NK-92 (cell line): Measurements from ENCODE around the gene OR4S2.

Source experiments
- DNase-seq: peaks from one replicate; lab custom pipeline; 2025; ENCODE audit not compliant: unreplicated experiment; lab: John Stamatoyannopoulos, UW

Gene OR4S2, protein sequence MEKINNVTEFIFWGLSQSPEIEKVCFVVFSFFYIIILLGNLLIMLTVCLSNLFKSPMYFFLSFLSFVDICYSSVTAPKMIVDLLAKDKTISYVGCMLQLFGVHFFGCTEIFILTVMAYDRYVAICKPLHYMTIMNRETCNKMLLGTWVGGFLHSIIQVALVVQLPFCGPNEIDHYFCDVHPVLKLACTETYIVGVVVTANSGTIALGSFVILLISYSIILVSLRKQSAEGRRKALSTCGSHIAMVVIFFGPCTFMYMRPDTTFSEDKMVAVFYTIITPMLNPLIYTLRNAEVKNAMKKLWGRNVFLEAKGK

DNA sequence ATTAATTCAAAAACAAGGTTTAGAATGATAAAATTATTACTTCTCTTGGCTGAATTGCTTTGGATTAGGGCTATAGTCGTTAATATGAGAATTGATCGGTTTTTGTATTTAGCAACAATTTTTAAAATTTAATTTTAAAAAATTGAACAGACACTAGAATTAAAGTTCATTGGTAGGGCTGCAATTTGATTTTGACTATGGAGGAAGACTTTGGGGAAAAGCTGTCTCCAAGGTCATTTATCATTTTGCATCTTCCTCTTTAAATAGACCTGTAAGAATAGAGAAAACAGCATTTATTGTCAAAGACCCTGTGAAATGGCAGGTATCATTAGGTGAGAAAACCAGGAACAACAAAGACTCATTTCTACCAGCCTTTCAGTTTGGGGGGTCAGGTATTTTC is at the start of gene OR4S2:
Gene OR4S2, plus strand, starts transcription at position 301 of the 400 bp plus-strand sequence. CDS start 2,577 bp downstream, outside the sequence.
- no peak for DNase-seq

DNA sequence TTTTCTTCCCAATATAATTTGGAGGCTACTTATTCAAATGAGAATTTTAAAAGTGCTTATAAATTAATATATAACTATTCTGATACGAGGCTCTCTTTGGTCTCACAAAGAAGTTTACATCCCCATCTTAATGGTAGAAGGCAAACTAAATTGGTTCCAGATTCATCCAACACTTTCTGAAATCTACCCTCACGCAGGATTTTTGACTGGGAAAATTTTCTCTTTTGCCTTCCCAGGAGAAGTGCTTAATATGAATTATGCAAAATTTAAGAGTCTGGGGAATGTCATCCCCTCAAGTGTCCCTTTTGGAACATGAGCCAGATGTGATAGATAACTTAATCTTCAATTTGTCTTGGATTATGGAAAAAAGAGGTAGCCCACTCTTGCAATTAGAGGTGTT is 40.6 kb upstream of the OR4S2 start, which contains the start of gene OR4C11:
Gene OR4C11, minus strand, starts transcription at position 101 of the 400 bp plus-strand sequence. CDS start 3,272 bp downstream, outside the sequence.
- no peak for DNase-seq

DNA sequence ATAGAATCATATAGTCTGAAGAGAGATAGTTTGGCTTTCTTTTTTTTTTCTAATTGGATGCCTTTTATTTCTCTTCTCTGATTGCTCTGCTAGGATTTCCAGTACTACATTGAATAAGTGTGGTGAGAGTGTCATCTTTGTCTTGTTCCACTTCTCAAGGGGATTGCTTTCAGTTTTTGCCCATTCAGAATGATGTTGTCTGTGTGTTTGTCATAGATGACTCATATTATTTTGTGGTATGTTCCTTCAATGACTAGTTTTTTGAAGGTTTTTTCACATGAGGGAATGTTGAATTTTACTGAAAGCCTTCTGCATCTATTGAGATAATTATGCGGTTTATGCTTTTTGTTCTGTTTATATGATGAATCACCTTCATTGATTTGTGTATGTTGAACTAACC is 23.6 kb upstream of the OR4S2 start:
- no peak for DNase-seq

DNA sequence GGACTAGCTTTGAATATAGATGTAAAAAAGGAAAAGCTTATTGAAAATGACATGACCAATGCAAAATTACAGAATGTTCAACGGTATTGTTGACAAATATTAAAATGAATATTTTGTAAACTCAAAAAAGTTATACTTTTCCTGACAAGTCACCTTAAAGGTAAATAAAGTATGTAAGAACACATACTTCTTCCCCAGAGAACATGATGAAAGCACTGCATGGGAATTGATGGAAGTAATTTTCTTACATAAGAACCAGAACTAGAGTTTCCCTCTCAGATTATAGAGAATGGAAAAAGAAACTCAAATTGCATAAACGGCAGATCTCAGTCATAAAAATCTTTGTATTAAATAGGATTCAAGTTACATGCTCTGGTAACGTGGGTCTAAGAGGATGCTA is 13.3 kb upstream of the OR4S2 start, which contains the start of gene OR4P4:
Gene OR4P4, plus strand, starts transcription at position 301 of the 400 bp plus-strand sequence.
- no peak for DNase-seq

DNA sequence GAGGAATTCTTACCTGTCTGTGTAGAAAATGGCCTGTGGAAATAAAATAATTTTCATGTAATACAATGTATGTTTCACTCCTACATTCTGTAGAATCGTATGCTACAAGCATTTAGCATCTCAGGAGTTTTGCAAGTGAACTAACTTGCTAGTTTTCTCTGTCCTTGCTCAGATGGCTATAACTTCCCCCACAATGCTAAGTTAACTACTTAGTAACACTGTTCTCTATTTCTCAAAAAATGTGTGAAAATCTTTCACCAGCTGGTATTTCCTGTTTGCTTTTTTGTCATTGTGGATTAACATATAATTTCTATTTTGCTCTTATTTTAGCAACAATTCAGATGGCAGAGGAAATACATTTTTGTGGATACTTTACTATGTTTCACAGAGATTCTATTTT is 4.4 kb downstream of the OR4S2 start:
- DNase-seq: no peak

DNA sequence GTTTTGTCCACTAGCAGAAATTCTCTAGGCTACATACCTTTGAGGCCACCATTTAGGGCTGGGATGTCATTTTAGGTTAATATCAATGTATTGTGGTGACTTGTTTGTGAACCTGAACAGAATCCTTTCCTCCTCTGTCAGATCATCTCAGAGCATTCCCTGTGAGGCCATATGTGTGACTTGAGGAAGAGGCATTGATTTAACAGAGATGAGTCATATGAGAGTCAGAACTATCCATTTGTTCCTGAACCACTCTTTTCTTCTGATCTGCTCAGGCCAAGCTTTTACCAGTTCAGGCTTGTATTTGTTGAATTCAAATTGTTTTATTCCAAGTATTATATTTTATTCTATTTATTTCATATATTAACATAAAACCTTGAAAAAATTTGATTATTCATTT is 7.0 kb downstream of the OR4S2 start:
- DNase-seq: no peak

DNA sequence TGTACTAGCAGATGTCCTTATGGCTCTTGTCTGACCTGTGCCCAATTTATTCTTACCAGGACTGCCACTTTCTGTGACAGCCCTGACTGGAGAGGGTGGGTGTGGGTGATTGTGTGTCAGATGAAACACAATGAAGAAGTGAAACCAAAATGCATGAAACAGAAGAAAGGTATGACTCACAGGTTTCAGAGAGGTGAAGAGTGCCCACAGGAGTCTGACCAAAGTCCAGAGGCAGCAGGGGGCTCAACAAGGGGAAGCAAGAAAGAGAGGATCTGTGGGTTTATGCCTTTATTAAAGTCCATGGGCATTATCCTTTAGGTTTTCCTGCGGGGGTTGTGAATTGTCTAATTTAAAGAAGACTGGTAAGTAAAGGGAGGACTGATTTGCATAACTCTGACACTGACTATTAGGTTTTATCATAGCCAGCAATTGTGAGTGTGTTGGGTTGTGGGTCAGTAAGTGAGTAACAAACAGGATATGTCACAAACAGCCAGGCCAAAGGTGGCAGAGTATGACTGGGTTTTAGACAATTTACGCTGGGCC is 10.0 kb downstream of the OR4S2 start:
- DNase-seq: no peak

DNA sequence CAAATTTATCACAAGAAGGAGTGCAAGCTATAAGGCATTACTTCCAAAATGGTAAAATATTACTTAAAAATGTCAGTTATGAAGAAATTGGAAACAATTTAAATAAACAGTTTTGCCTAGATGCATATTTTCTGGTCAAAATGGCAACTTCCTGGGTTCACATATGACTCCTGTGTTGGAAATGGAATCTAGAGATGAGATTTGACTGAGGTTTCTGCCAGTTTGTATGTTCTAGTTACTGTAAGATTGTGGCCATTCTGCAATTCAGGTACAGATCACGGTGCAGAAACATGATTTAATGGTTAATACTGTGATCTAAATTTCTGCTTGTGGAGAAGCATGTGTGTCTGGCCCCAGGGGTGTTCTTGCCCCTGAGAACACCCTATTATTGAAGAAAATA is 10.5 kb downstream of the OR4S2 start:
- no peak for DNase-seq

DNA sequence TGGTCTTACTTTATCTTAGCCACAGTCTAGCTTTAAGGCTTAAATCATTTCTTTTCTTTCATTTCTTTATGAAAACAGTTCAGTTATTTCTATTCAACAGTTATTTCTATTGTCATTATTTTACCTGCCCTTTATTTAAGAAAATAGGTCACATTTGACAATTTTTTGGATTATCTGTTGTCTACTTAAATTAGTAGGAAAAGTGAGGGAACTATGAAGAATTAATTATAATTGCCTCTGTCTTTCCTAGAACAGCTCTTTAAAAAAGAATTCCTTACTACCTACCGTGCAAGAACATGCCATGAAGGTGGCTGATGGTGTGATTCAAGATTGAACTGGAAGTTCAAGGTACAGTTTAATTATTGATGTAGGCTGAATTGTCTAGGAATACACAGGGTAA is 13.8 kb downstream of the OR4S2 start, which contains the start of gene OR4C6:
Gene OR4C6, plus strand, starts transcription at position 301 of the 400 bp plus-strand sequence. CDS start 2,966 bp downstream, outside the sequence.
- DNase-seq: no peak

DNA sequence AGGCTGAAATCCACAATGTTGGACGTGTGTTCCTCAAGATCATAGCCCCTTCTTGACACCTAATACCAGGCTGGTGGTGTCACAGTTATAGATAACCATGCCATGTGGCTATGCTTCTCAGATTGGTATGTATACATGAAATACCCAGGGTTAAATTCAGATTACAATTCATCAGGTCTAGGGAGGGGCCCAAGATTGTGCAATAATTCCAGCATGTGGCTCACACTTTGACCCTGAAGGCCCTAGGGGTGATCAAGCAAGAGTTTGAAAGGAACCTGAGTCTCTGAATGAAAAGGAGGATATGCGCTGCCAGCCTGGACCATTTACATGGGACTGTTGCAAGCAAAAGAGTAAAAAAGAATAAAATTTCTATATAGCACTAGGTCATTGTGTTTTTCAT is 21.2 kb downstream of the OR4S2 start:
- DNase-seq: no peak

DNA sequence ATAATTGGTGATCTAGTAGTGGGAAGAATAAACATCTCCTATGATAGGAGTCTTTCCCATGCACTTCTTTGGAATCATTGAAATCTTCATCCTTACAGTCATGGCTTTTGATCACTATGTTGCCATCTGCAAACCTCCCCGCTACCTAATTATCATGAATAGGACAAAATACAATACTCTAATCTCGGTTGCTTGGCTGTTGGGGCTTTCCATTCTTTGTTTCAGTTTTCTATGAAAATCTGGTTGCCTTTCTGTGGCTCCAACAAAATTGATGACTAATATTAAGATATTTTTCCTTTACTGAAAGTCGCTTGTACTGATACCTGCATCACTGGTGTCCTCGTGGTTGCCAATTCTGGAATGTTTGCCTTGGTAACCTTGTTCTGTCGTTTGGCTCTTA is 25.7 kb downstream of the OR4S2 start:
- DNase-seq: no peak

DNA sequence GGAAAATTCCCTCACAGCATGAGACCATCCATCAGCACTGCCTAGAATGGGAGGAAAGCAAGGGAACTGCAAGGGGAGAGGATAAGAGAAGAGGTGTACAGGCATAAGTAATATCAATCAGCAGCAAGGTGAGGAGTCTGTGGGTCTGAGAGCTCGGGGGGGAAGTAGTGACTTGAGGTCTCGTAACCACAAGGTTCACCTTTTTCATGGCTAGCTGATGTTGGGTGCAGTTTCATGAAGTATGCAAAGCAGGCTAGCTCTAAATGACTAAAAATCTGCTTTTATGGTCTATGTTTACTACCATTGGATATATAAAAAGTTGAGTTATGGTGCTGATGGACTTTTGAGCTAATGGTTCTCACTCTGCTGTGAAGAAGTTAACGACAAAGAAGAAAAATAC is 49.7 kb downstream of the OR4S2 start:
- DNase-seq: no peak

DNA sequence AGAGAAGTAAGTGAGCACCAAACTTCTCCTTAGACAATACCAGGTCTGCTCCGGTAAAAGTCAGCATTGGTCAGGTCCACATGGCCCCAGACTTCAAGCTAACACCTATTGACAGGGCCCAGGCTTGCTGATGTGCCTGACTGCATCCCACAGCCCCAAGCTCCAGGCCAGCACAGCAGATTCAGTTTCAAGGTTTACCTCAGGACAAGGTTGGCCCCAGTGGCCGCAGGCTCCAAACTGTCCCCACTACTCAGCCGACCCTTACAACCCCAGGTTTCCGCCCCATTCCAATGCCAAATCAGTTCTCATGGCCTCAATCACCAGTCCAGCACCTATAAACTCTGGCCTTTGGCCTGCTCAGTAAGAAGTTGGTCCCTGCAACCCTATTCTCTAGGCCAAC is 53.3 kb downstream of the OR4S2 start:
- no peak for DNase-seq
